Glomerular visceral epithelial cell (primary cell): ENCODE measurements around the gene TMSB10.
"Not testable (repeated sequence)": the region's sequence is repeated elsewhere in the genome, so short reads cannot be mapped to it uniquely, and the experiment has no call there.

Source experiments
- DNase-seq: peaks from one replicate; pipeline ENCODE4 v3.0.0-alpha.2; 2016; ENCODE audit errors: extremely low spot score

TMSB10 gene

DNA sequence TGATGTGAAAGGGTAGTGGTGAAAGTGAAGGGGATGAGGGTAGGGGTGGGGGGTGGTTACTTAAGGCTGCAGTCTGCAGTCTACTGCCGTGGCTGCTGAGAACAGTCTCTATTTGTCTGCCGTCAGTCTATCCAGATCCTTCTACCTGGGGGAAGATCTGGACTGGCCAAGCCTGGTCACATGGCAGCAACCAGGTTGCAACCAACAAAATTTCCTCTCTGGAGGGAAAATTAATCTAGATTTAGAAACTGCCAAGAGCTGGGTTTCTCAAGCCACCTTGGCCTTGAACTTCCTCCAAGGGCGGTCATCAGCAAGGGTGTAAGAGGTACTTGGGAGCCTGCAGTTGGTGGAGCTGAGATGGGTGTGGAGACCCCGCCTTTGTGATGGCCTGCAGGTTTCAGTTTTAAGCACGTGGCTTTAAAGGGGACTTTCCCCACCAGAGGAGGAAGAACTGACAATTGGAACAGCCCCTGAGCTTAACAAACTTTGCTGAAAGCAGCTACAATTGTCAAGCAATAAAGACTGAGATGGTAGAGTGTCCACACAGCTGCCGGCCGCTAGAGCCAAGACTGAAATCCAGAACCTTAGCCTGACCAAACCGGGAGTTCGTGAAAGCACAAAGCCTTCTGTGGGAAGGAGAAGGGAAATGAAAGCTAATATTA lies 34.1 kb downstream of the TMSB10 start:
- no peak for DNase-seq

DNA sequence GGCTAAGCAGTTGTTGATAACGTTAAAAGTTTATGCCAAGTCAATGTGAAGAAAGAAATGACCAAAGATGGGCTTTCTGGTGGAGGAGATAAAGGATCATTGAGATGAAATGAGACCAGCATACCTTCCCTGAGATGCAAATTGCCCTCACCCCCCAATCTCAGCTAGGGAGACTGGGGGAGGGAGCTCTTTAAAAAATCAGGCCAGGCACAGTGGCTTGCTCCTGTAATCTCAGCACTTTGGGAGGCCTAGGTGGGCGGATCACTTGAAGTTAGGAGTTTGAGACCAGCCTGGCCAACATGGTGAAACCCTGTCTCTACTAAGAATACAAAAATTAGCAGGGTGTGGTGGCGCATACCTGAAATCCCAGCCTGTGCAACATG lies 34.6 kb downstream of the TMSB10 start:
- DNase-seq: no peak

DNA sequence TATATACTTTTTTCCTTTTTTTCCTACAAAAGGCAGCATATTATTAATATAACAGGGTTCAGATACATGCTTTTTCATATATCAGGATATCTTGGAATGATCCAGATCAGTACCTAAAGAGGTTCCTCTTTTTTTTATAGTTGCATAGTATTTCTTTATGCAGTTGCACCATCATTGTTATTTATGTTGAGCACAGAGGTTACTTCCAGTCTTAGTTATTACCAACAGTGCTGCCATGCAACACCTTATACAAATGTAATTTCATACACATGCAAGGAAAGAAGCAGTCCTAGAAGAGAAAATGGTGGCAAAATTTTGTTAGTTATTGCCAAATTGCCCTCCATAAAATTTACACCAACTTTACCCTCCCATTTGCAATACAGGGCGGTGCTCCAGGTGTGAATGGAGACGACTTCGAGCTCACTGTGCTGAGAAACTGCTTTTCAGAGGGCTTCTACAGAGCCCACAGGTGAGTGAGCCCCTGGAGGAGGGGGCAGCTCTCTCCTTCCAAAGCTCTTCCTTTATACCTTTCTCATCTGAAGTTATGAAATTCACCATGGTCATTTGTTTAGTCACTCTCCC lies 35.5 kb downstream of the TMSB10 start:
- DNase-seq: no peak

DNA sequence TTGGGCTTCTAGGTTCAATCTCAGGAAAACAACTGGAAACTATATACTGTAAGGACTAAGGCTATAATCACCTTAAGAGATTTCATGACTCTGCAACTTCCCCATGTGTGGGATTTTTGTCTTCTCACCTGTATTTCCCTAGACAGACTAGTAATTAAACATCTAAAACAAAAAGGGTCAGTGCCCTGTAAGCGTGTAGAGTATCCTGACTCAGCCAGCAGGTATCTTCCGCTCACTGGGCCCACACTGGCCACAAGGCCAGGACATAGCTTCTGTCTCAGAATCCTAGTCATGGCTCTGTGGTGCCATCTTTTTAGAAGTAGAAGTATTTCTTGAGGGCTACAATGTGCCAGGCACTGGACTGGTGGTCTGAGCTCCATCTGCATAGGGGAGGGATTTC lies 36.7 kb downstream of the TMSB10 start:
- DNase-seq: no peak

DNA sequence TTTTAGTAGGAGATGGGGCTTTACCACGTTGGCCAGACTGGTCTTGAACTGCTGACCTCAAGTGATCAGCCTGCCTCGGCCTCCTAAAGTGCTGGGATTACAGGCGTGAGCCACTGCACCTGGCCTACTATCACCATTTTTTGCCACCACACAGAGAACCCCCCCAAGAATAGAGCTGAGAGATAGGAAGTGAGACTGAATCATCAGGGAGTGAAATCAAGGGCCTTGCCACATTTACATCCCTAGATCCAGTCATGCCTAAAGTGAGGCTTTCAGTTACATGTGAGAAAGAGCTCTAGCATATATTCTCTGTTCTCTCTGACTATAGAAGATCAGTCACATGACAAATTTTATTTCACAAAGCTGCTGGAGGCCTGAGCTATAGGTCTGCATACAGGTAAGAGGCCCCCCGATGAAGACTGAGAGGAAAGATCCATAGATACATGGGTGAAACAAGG lies 37.5 kb downstream of the TMSB10 start:
- DNase-seq: peak; percentile 47

DNA sequence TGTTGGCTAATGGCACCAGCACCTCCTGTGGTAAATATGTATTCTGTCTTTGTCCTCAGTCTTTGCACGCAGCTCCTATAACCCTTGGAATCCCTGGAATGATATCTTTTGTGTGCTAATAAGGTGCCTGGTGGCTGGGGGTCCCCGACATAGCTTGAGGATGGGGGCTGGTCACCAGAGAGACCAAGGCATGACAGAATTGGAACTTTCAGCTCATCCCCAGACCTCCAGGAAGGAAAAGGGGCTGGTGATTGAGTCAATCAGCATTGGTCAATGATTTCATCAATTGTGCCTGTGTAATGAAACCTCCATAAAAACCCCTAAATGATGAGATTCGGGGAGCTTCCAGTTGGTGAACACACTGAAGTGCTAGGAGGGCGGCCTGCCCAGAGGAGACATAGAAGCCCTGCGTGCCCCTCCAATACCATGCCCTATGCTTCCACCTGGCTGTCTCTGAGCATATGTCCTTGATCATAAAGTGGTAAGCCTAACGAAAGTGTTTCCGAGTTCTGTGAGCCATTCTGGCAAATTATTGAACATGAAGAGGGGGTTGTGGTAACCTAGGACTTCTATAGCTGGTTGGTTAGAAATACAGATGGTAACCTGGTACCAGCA lies 38.9 kb downstream of the TMSB10 start:
- no peak for DNase-seq

DNA sequence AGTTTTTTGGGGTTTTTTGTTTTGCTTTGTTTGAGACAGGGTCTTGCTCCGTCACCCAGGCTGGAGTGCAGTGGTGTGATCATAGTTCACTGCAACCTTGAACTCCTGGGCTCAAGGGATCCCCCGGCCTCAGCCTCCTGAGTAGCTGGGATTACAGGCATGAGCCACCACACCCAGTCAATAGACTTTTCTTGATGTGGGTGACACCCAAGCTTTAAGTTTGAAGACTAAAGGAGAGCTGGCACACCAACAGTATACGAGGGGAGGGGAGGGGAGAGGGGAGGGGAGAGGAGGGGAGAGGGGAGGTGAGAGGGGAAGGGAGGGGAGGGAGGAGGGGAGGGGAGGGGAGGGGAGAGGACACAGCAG lies 40.4 kb downstream of the TMSB10 start:
- not testable (repeated sequence) for DNase-seq

DNA sequence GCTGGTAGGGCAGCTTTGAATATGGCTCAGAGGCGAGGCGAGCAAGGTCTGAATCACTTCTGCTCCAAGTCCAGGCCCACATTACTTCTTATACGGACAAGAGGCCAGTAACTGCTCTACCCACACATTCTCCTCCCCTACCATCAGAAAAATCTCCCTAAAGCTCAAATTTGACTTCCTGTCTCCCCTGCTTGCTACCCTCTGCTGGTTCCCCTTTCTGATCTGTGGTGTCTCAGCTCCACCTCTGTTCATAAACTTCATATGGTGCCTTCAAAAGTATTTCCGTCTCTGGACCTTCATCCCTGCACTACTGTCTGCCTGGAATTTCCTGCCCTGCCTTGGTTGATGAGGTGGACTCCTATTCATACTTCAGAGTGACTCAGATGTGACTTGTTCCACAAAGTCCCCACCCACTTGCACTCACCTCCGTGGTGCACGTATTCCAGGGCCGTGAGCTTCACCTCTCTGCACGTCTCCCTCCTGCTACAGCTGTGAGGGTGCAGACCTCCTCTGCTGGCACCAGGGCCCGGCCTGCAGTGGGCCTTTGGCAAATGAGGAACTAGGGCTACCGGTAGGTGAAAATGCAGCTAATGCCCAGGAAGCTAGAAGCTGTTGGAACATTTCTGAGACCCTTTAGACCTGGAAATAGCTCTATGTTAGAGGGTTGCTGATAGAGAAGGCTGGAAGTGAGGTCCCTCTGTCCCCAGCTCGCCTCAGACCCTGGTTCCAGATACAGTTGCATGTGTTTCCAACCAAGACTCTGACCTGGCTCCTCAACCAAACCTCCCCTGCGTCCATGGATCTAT lies 41.0 kb downstream of the TMSB10 start:
- peak; percentile 89 for DNase-seq

DNA sequence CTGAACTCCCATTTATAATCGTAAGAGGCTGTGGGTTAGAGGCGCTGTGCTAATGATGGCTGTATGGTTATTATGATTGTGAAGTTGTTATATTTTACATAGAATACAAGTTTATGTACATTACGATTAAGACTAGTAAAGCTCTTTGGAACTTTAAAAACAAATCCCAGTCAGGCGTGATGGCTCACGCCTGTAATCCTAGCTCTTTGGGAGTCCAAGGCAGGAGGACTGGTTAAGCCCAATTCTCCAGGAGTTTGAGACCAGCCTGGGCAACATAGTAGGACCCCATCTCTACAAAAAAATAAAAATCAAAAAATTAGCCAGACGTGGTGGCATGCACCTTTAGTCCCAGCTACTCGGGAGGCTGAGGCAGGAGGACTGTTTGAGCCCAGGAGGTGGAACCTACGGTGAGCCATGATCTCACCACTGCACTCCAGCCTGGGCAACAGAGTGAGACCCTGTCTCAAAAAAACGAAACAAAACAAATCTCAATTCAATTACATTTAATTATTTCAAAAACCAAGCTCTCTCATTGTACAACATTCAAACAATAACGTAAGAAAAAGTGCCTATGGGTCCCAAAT lies 41.6 kb downstream of the TMSB10 start:
- no peak for DNase-seq

DNA sequence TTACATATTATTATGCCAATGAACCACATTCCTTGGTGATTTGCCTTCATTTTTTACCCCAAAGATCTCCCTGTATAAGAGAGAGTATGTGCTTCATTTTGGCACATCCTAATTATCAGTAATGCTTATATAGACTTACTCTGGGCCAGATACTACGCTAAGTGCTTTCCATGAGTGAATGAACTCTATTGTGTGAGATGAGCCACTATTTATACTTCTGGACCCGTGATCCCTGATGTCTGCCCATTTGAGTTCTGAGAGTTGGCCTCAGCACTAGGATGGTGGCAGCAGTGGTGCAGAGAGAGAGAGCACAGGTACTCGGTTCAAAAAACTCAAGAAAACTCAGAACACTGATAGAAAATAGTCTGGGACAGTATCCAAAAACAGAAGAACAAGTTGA lies 48.1 kb downstream of the TMSB10 start:
- no peak for DNase-seq

DNA sequence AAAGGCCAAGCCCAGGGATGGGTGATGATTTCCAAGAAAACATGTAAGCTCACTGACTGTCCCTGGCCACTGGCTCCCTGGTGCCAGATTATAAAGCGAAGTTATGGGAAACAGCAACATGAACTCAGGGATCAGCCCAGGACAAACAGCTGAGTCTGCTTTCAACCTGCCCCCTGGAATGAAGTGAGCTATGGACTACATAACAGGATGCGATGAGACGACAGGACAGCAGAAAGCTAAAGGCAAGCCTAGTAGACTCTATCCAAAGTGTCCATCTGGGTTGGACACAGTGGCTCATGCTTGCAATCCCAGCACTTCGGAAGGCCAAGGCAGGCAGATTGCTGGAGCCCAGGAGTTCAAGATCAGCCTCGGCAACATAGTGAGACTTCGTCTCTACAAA lies 48.9 kb downstream of the TMSB10 start:
- no peak for DNase-seq
